OCI-LY1 (cell line): Measurements from ENCODE around the gene STRA6.

Experiments used
- H2AFZ ChIP-seq: fragments of 200-600 bp; sonication (generic), shearing (Covaris generic); 2 replicates; pipeline ENCODE4 v1.6.0; 2014; ENCODE audit warnings: antibody characterized with exemption, mild to moderate bottlenecking, low read length
- H3F3A ChIP-seq: fragments of 200-600 bp; sonication (generic), shearing (Covaris generic); 2 replicates; pipeline ENCODE4 v1.6.0; 2014; ENCODE audit warnings: mild to moderate bottlenecking, antibody characterized with exemption, low read length, moderate library complexity; ENCODE audit not compliant: insufficient read depth
- H3K27ac ChIP-seq: fragments of 200-600 bp; sonication (generic); 2 replicates; pipeline ENCODE4 v1.5.1; 2014; ENCODE audit warnings: low read length, mixed run types, mild to moderate bottlenecking, low read depth; ENCODE audit not compliant: poor library complexity, severe bottlenecking
- H3K27me3 ChIP-seq: fragments of 200-600 bp; sonication (generic); 2 replicates; pipeline ENCODE4 v1.6.0; 2014; ENCODE audit warnings: antibody characterized with exemption, mild to moderate bottlenecking, low read length, moderate library complexity; ENCODE audit not compliant: insufficient read depth
- H3K36me3 ChIP-seq: fragments of 200-600 bp; sonication (generic); 2 replicates; pipeline ENCODE4 v1.6.1; 2014; ENCODE audit warnings: mild to moderate bottlenecking, antibody characterized with exemption, low read length, moderate library complexity, mixed read lengths; ENCODE audit not compliant: insufficient read depth
- H3K4me1 ChIP-seq: fragments of 200-600 bp; sonication (generic); 2 replicates; pipeline ENCODE4 v1.5.1; 2014; ENCODE audit warnings: mild to moderate bottlenecking, low read length, moderate library complexity; ENCODE audit not compliant: insufficient read depth, severe bottlenecking
- H3K4me2 ChIP-seq: fragments of 200-600 bp; sonication (generic), shearing (Covaris generic); 2 replicates; pipeline ENCODE4 v1.6.1; 2014; ENCODE audit warnings: low read length
- H3K4me3 ChIP-seq: fragments of 200-600 bp; sonication (generic); 2 replicates; pipeline ENCODE4 v1.5.1; 2014; ENCODE audit warnings: low read length, low read depth, mild to moderate bottlenecking, mixed read lengths; ENCODE audit not compliant: poor library complexity, severe bottlenecking
- H3K79me2 ChIP-seq: fragments of 200-600 bp; shearing (Covaris generic); 2 replicates; pipeline ENCODE4 v1.6.1; 2016; ENCODE audit warnings: mixed run types, low read length, mixed read lengths; ENCODE audit not compliant: insufficient read depth
- H3K9ac ChIP-seq: fragments of 200-600 bp; sonication (generic), shearing (Covaris generic); 2 replicates; pipeline ENCODE4 v1.6.1; 2014; ENCODE audit warnings: mild to moderate bottlenecking, low read length, mixed read lengths
- H3K9me2 ChIP-seq: fragments of 200-600 bp; sonication (generic), shearing (Covaris generic); 2 replicates; pipeline ENCODE4 v1.6.1; 2014; ENCODE audit warnings: low read depth, mild to moderate bottlenecking, low read length, mixed read lengths
- H3K9me3 ChIP-seq: fragments of 200-600 bp; shearing (Covaris generic); 2 replicates; pipeline ENCODE4 v1.6.1; 2014; ENCODE audit warnings: low read length, mixed read lengths
- H4K20me1 ChIP-seq: fragments of 200-600 bp; sonication (generic), shearing (Covaris generic); 2 replicates; pipeline ENCODE4 v1.6.0; 2016; ENCODE audit warnings: mild to moderate bottlenecking, low read length; ENCODE audit not compliant: insufficient read depth
- EZH2 ChIP-seq: fragments of 200-600 bp; sonication (generic), shearing (Covaris generic); IDR thresholded peaks from 2 replicates; pipeline ENCODE4 v1.8.0; 2017; ENCODE audit warnings: borderline replicate concordance, mixed run types, mild to moderate bottlenecking, antibody characterized with exemption, low read length, moderate library complexity, mixed read lengths
- TF ChIP-seq, protein P1 (sequence below): fragments of 200-600 bp; sonication (generic), shearing (Covaris generic); IDR thresholded peaks from 2 replicates; pipeline ENCODE4 v1.5.1; 2017; ENCODE audit warnings: mild to moderate bottlenecking, antibody characterized with exemption, low read length, moderate library complexity, mixed read lengths

The STRA6 gene

DNA sequence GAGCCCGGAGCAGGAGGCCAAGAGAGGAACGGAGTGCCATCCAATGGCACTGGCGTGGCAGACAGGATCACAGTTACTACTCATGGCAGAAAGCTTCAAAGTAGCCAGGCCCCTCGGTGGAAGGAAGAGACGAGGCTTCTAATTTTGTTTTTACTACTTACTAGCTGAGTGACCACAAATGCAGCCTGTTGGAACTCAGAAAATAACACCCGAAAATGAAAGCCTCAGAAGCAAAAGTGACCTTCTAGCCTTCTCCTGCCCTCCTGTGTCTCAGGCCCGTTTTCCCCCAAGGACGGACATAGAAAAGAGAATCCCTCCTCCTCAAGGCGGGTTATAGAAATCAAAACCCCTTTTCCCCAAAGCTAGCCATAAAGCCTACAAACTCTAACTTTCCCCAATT, 9.9 kb upstream of the STRA6 start:
- no peak for TF ChIP-seq EZH2
- TF ChIP-seq, protein P1, sequence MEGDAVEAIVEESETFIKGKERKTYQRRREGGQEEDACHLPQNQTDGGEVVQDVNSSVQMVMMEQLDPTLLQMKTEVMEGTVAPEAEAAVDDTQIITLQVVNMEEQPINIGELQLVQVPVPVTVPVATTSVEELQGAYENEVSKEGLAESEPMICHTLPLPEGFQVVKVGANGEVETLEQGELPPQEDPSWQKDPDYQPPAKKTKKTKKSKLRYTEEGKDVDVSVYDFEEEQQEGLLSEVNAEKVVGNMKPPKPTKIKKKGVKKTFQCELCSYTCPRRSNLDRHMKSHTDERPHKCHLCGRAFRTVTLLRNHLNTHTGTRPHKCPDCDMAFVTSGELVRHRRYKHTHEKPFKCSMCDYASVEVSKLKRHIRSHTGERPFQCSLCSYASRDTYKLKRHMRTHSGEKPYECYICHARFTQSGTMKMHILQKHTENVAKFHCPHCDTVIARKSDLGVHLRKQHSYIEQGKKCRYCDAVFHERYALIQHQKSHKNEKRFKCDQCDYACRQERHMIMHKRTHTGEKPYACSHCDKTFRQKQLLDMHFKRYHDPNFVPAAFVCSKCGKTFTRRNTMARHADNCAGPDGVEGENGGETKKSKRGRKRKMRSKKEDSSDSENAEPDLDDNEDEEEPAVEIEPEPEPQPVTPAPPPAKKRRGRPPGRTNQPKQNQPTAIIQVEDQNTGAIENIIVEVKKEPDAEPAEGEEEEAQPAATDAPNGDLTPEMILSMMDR, result no peak
- no peak overlapping the region for H3K27ac ChIP-seq
- H4K20me1 ChIP-seq, result no peaks in the 10 kb centered on the region
- H3K4me1 ChIP-seq, result no peaks in the 10 kb centered on the region
- no peak overlapping the region for H3K4me2 ChIP-seq
- H3K36me3 ChIP-seq, result no peaks in the 10 kb centered on the region
- peaks cover 14% of the 10 kb centered on the region for H3K27me3 ChIP-seq
- H3F3A ChIP-seq, result no peaks in the 10 kb centered on the region
- H3K79me2 ChIP-seq, result no peaks in the 10 kb centered on the region
- no peak overlapping the region for H3K9ac ChIP-seq
- H3K9me3 ChIP-seq, result no peaks in the 10 kb centered on the region
- H3K9me2 ChIP-seq, result no peaks in the 10 kb centered on the region
- H2AFZ ChIP-seq, result no peak overlapping the region
- H3K4me3 ChIP-seq, result no peak overlapping the region

DNA sequence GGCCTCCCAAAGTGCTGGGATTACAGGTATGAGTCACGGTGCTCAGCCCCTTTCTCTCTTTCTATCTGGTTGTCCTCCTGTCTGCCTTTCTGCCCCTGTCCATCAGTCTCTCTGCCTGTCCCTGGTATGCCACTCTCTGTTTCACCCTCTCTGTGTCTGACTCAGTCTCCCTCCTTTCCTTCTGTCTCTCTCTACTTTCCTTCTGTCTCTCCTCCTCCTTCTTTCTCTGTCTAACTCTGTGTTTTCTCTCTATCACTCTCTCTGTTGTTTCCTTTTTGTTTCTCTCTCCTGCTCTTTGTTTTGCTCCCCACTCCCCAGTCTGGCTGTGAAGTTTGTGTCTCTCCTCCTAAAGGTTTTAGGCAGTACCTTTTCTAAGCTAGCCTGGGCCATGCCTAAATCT, 9.1 kb upstream of the STRA6 start:
- H3K9me2 ChIP-seq, result no peaks in the 10 kb centered on the region
- no peak overlapping the region for H3K4me2 ChIP-seq
- H3K9me3 ChIP-seq, result no peaks in the 10 kb centered on the region
- no peaks in the 10 kb centered on the region for H3K79me2 ChIP-seq
- H4K20me1 ChIP-seq, result no peaks in the 10 kb centered on the region
- no peaks in the 10 kb centered on the region for H3K4me1 ChIP-seq
- no peak overlapping the region for H3K9ac ChIP-seq
- H3K4me3 ChIP-seq, result no peak overlapping the region
- no peaks in the 10 kb centered on the region for H3K36me3 ChIP-seq
- no peak overlapping the region for H3K27ac ChIP-seq
- H2AFZ ChIP-seq, result no peak overlapping the region
- peaks cover 14% of the 10 kb centered on the region for H3K27me3 ChIP-seq
- H3F3A ChIP-seq, result no peaks in the 10 kb centered on the region
- no peak for TF ChIP-seq EZH2
- TF ChIP-seq, protein P1, result no peak

DNA sequence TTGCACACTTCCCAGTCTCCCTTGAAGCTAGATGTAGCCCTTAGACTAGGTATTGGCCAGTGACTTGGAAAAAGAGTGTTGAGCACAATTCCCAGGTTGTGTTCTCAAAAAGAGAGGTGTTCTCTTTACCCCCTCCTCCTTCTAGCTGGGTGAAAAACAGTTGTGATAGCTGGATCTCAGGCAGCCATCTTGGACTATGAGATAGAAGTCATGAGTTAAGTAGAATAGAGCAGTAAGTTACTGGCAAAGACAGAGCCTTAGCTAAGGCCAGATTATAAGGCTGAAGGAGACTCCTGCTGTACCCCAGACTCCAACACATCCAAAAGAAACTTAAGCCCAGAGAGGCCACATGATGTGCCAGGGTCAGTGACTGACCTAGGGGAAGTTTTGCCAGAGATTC, 8.1 kb upstream of the STRA6 start:
- no peaks in the 10 kb centered on the region for H3K9me2 ChIP-seq
- no peak overlapping the region for H3K4me2 ChIP-seq
- H3K27ac ChIP-seq, result no peak overlapping the region
- no peaks in the 10 kb centered on the region for H3K79me2 ChIP-seq
- no peaks in the 10 kb centered on the region for H3K36me3 ChIP-seq
- no peaks in the 10 kb centered on the region for H4K20me1 ChIP-seq
- H3K4me3 ChIP-seq, result no peak overlapping the region
- no peak overlapping the region for H2AFZ ChIP-seq
- no peaks in the 10 kb centered on the region for H3F3A ChIP-seq
- TF ChIP-seq EZH2, result no peak
- TF ChIP-seq, protein P1, result no peak
- H3K27me3 ChIP-seq, result peaks cover 14% of the 10 kb centered on the region
- no peaks in the 10 kb centered on the region for H3K4me1 ChIP-seq
- no peaks in the 10 kb centered on the region for H3K9me3 ChIP-seq
- H3K9ac ChIP-seq, result no peak overlapping the region
